Prostate gland (tissue), 2 donors: ENCODE results near the gene TTC23. TPM values are rescaled to one million over a fixed set of nuclear protein-coding genes. Genes with fewer than 3 reads are reported as not detected.

Experiments
- DNase-seq: peaks from one replicate; pipeline ENCODE4 v3.0.0-alpha.2; 2019; ENCODE audit warnings: low spot score
- H3K27ac ChIP-seq, 2 donors: fragments of 200-600 bp; sonication (generic); 2 replicates each; pipeline ENCODE4 v1.5.1; 2017 to 2019
- H3K27me3 ChIP-seq: fragments of 200-600 bp; sonication (generic); replicated peaks from 2 replicates; pipeline ENCODE4 v1.5.1; 2019; ENCODE audit not compliant: insufficient read depth
- H3K36me3 ChIP-seq, 2 donors: fragments of 200-600 bp; sonication (generic); 1 replicate in 1 of 2; 2 replicates in 1 of 2; pipeline versions ENCODE4 v1.5.1 to v1.8.1; 2017 to 2019
- H3K4me1 ChIP-seq: fragments of 200-600 bp; sonication (generic); replicated peaks from 2 replicates; pipeline ENCODE4 v1.5.1; 2019
- H3K4me3 ChIP-seq, 2 donors: fragments of 200-600 bp; sonication (generic); 2 replicates each; pipeline ENCODE4 v1.5.1; 2017 to 2019
- H3K9me3 ChIP-seq: fragments of 200-600 bp; sonication (generic); 2 replicates; pipeline ENCODE4 v1.5.1; 2017
- POLR2A ChIP-seq: fragments of 450-650 bp; IDR thresholded peaks from one replicate; pipeline ENCODE4 v1.6.1; 2016; ENCODE audit warnings: antibody characterized with exemption, mild to moderate bottlenecking
- POLR2AphosphoS5 ChIP-seq: sonication (generic); formaldehyde crosslinking; IDR thresholded peaks from one replicate; pipeline ENCODE4 v1.6.1; 2017; ENCODE audit warnings: antibody characterized with exemption
- WGBS: methylation state at CpG from one replicate; pipeline ENCODE4 v1.1.5; 2018; 5-methylcytosine and 5-hydroxymethylcytosine counted together
- intact Hi-C: fragments of 100-400 bp; cut with DNase I; formaldehyde crosslinking; loops from one replicate; pipeline ENCODE4 v1.14.2; 2022
- total RNA-seq, 2 donors: library from RNA; depleted of rRNA; stranded (reverse); fragments of >200 nt; gene quantifications; one replicate each; pipeline ENCODE4 v1.1.0, GENCODE V29; 2016
- TF ChIP-seq, protein P1 (sequence below), 4 experiments: fragments of 200-600 bp in 2 of 4; fragments of 450-650 bp in 2 of 4; sonication (generic) in 2 of 4; IDR thresholded peaks; 1 replicate in 3 of 4; 2 replicates in 1 of 4; pipeline ENCODE4 v1.5.1; 2016 to 2019; ENCODE audit warnings: antibody characterized with exemption in 4 of 4, mild to moderate bottlenecking in 2 of 4, moderate library complexity in 2 of 4

The TTC23 gene
- total RNA-seq, 2 donors from 2014 or later: 18.1 to 39.5 TPM

DNA sequence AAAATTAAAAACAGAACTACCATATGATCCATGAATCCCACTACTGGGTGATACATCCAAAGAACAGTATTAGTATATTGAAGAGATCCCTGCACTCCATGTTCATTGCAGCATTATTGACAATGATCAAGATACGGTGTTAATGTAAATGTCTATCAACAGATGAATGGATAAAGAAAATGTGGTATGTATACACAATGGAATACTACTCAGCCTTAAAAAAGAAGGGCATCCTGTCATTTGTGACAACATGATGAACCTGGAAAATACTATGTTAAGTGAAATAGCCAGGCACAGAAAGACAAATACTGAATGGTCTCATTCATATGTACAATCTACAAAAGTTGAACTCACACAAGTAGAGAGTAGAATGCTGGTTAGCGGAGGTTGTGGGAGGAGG lies 16.6 kb downstream of the TTC23 start:
- 96% methylated on average over 2 of the region's 2 CpGs for WGBS
- Histone ChIP-seq H3K27ac (no peak overlapping the region), H3K4me1 (no peaks in the 10 kb centered on the region), H3K9me3 (no peaks in the 10 kb centered on the region), H3K27me3 (no peaks in the 10 kb centered on the region), H3K36me3 (no peaks in the 10 kb centered on the region), H3K4me3 (no peak overlapping the region)
- no peak for TF ChIP-seq POLR2AphosphoS5
- TF ChIP-seq, protein P1, sequence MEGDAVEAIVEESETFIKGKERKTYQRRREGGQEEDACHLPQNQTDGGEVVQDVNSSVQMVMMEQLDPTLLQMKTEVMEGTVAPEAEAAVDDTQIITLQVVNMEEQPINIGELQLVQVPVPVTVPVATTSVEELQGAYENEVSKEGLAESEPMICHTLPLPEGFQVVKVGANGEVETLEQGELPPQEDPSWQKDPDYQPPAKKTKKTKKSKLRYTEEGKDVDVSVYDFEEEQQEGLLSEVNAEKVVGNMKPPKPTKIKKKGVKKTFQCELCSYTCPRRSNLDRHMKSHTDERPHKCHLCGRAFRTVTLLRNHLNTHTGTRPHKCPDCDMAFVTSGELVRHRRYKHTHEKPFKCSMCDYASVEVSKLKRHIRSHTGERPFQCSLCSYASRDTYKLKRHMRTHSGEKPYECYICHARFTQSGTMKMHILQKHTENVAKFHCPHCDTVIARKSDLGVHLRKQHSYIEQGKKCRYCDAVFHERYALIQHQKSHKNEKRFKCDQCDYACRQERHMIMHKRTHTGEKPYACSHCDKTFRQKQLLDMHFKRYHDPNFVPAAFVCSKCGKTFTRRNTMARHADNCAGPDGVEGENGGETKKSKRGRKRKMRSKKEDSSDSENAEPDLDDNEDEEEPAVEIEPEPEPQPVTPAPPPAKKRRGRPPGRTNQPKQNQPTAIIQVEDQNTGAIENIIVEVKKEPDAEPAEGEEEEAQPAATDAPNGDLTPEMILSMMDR (IDR thresholded peaks at IDR 0.05): no peak
- no peak for TF ChIP-seq POLR2A
- intact Hi-C loops: no loop called here
- DNase-seq: no peak

DNA sequence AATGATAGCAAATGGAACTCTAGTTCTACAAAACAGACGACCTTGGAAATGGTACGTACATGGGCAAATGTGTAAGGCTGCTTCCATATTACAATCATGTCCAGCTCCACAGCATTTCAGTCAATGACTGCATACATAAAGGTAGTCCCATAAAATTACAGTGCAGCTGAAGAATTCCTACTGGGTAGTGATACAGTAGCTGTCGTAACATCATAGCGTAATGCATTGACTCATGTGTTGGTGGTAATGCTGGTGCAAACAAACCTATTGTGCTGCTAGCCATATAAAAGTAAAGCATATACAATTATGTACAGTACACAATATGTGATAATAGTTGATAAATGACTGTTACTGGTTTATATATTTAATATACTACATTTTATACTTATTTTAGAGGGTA lies 18.5 kb downstream of the TTC23 start:
- Histone ChIP-seq H3K27me3 (no peaks in the 10 kb centered on the region), H3K27ac (no peak overlapping the region), H3K4me3 (no peak overlapping the region), H3K36me3 (no peaks in the 10 kb centered on the region), H3K4me1 (no peaks in the 10 kb centered on the region), H3K9me3 (no peaks in the 10 kb centered on the region)
- 98% methylated on average over 4 of the region's 4 CpGs for WGBS
- TF ChIP-seq, protein P1 (IDR thresholded peaks at IDR 0.05): no peak
- TF ChIP-seq POLR2AphosphoS5 (no peak), POLR2A (no peak)
- intact Hi-C loops: no loop called here
- DNase-seq: no peak

DNA sequence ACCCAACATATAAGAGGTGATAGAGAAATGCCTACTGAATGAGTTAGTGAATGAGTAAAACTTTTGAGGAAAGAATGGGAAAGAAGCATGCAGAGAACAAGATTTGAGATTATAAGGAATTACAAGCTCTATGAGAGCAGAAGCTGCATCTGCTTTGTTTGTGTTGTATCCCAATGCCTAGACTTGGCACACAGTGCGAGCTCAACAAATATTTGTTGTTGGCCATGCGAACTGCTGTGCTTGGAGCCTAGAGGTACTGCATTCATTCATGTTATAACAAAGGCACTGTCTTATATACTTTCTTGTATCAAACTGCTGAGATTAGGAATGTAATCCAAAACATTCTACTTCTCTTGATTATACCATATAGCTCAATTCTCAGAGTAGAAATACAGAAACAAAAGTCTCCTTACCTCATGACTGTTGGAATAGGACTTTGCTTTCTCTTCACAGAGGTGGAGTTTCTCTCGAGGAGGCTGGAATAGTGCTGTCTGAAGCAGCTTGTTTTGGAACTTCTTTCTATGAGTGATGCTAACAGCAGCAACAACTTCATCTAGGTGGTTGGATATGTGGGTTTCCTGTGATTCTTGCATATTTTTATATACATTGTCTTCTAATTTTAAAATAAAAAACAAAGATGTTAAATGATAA lies 21.1 kb downstream of the TTC23 start:
- intact Hi-C loops: no loop called here
- H3K27ac ChIP-seq: peak overlapping the region in 1 of 2 donors; percentile 22
- peak; percentile 57 for TF ChIP-seq POLR2AphosphoS5
- TF ChIP-seq, protein P1 (IDR thresholded peaks at IDR 0.05): no peak
- no peaks in the 10 kb centered on the region for H3K36me3 ChIP-seq
- DNase-seq: peak; percentile 60
- H3K27me3 ChIP-seq: no peaks in the 10 kb centered on the region
- 64% methylated on average over 3 of the region's 3 CpGs for WGBS
- no peak overlapping the region for H3K4me3 ChIP-seq
- H3K4me1 ChIP-seq: no peaks in the 10 kb centered on the region
- H3K9me3 ChIP-seq: no peaks in the 10 kb centered on the region

DNA sequence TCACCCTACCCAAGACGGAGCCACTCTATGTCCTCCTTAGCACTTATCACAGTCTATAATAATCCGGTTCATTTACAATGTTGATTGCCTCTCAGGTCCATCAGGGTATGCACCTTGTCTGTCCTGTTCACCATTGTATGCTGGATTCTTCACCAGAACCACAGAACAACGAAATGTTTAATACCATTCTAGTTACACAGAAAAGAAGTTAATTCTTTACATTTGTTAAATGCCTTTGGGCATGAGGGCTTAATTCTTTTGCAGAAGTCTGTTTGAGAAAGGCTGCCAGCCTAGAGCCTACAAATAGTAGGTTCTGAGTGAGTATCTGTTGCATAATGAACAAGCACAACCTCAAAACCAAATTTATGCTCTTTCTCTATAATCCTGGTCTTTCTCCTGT lies 22.6 kb downstream of the TTC23 start:
- no peaks in the 10 kb centered on the region for H3K4me1 ChIP-seq
- peak overlapping the region in 1 of 2 donors; percentile 22 for H3K27ac ChIP-seq
- H3K4me3 ChIP-seq: no peak overlapping the region
- no peaks in the 10 kb centered on the region for H3K9me3 ChIP-seq
- no peaks in the 10 kb centered on the region for H3K36me3 ChIP-seq
- H3K27me3 ChIP-seq: no peaks in the 10 kb centered on the region
- 44% methylated on average over 3 of the region's 3 CpGs for WGBS
- intact Hi-C loops: no loop called here
- DNase-seq: no peak
- TF ChIP-seq POLR2AphosphoS5 (no peak), POLR2A (no peak)
- TF ChIP-seq, protein P1 (IDR thresholded peaks at IDR 0.05): no peak
